HepG2 (cell line): ENCODE results near the gene TPSD1.
"Not testable (repeated sequence)": the region's sequence is repeated elsewhere in the genome, so short reads cannot be mapped to it uniquely, and the experiment has no call there.

Source experiments
- EEA1 ChIP-seq: sonication (generic); formaldehyde crosslinking; IDR thresholded peaks from 2 replicates; pipeline ENCODE4 v1.5.1; 2020; ENCODE audit warnings: mild to moderate bottlenecking, missing genetic modification reagents, borderline replicate concordance
- KDM5A ChIP-seq: fragments of 200-600 bp; sonication (generic); IDR thresholded peaks from 2 replicates; pipeline ENCODE4 v1.7.0; 2018; ENCODE audit warnings: antibody characterized with exemption, mild to moderate bottlenecking, low read length, borderline replicate concordance
- RAD21 ChIP-seq: fragments of 450-650 bp; formaldehyde crosslinking; IDR thresholded peaks from 2 replicates; pipeline ENCODE4 v1.5.0; 2020; ENCODE audit warnings: mild to moderate bottlenecking
- REPIN1 ChIP-seq: sonication (generic); formaldehyde crosslinking; IDR thresholded peaks from 2 replicates; pipeline ENCODE4 v1.8.0; 2022; ENCODE audit warnings: missing genetic modification reagents, low read depth, mild to moderate bottlenecking, borderline replicate concordance
- ZNF3 ChIP-seq: IDR thresholded peaks from 2 replicates; pipeline ENCODE4 v1.7.0; 2017; ENCODE audit warnings: inconsistent platforms
- ZNF367 ChIP-seq: sonication (generic); formaldehyde crosslinking; IDR thresholded peaks from 2 replicates; pipeline ENCODE4 v1.4.0; 2020; ENCODE audit warnings: missing genetic modification reagents, borderline replicate concordance
- TF ChIP-seq, protein P1 (sequence below): sonication (generic); formaldehyde crosslinking; IDR thresholded peaks from 2 replicates; pipeline ENCODE4 v1.5.0; 2020; ENCODE audit warnings: mild to moderate bottlenecking, missing genetic modification reagents, moderate library complexity

DNA sequence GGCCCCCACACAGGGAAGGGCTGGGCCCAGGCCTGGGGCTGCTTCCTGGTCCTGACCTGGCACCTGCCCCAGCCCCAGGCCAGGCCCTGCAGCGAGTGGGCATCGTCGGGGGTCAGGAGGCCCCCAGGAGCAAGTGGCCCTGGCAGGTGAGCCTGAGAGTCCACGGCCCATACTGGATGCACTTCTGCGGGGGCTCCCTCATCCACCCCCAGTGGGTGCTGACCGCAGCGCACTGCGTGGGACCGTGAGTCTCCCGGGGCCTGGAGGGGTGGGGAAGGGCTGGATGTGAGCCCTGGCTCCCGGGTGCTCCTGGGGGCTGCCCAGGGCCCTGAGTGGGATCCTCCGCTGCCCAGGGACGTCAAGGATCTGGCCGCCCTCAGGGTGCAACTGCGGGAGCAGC is 14.8 kb upstream of the TPSD1 start:
- TF ChIP-seq KDM5A; REPIN1 (CRISPR knock-in tag); EEA1 (CRISPR knock-in tag); RAD21 (CRISPR knock-in tag); ZNF367 (CRISPR knock-in tag); ZNF3: not testable (repeated sequence)
- TF ChIP-seq, protein P1, sequence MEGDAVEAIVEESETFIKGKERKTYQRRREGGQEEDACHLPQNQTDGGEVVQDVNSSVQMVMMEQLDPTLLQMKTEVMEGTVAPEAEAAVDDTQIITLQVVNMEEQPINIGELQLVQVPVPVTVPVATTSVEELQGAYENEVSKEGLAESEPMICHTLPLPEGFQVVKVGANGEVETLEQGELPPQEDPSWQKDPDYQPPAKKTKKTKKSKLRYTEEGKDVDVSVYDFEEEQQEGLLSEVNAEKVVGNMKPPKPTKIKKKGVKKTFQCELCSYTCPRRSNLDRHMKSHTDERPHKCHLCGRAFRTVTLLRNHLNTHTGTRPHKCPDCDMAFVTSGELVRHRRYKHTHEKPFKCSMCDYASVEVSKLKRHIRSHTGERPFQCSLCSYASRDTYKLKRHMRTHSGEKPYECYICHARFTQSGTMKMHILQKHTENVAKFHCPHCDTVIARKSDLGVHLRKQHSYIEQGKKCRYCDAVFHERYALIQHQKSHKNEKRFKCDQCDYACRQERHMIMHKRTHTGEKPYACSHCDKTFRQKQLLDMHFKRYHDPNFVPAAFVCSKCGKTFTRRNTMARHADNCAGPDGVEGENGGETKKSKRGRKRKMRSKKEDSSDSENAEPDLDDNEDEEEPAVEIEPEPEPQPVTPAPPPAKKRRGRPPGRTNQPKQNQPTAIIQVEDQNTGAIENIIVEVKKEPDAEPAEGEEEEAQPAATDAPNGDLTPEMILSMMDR (CRISPR knock-in tag), result not testable (repeated sequence)
